ENCODE measurements around the gene NUDT15. TPM values are rescaled to one million over a fixed set of nuclear protein-coding genes. Genes with fewer than 3 reads are reported as not detected.

The NUDT15 gene
- 8.8 and 9.8 TPM in 2 replicates for total RNA-seq

- Histone ChIP-seq H2AFZ (ENCODE audit: low read length) (peak within 1 kb of the TSS; percentile 90), H3K36me3 (ENCODE audit: insufficient read depth, low read length) (peaks cover 11% of the 10 kb centered on the region), H3K4me1 (ENCODE audit: insufficient read depth, low read length) (peaks cover 22% of the 10 kb centered on the region), H3K27ac (ENCODE audit: low read depth, low read length) (peak within 1 kb of the TSS; percentile 92), H3K27me3 (ENCODE audit: insufficient read depth, low read length) (no peaks in the 10 kb centered on the region), H3K4me3 (ENCODE audit: insufficient read depth, low read length) (peak within 1 kb of the TSS; percentile 79), H3K9me3 (ENCODE audit: low read depth, low read length) (no peaks in the 10 kb centered on the region), H3K4me2 (ENCODE audit: insufficient read depth, low read length) (peak within 1 kb of the TSS; percentile 98), H3K79me2 (ENCODE audit: insufficient read depth, low read length) (peaks cover 10% of the 10 kb centered on the region), H4K20me1 (ENCODE audit: insufficient read depth, low read length) (peaks cover 3% of the 10 kb centered on the region)
- peak; percentile 97 for DNase-seq (ENCODE audit: insufficient read length, low spot score, missing footprints)
- peak; percentile 99 for TF ChIP-seq CTCF (IDR thresholded peaks at IDR 0.05; ENCODE audit: extremely low read depth, low read depth, low read length)
These were observed at the start of gene NUDT15 for GRCh38 chr13:48037346-48038173. Gene NUDT15, plus strand, starts transcription at chr13:48037726. Its CDS starts 21 bp downstream, at chr13:48037747.

GRCh38 chr13:47990427-47990826 lies 47.1 kb upstream of the NUDT15 start:
- Histone ChIP-seq H3K79me2 (ENCODE audit: insufficient read depth, low read length) (peaks cover 33% of the 10 kb centered on the region), H3K4me1 (ENCODE audit: insufficient read depth, low read length) (no peaks in the 10 kb centered on the region)

GRCh38 chr13:47990920-47991466 lies 46.5 kb upstream of the NUDT15 start:
- Histone ChIP-seq H3K79me2 (ENCODE audit: insufficient read depth, low read length) (peaks cover 33% of the 10 kb centered on the region), H3K4me3 (ENCODE audit: insufficient read depth, low read length) (no peak overlapping the region)

More at GRCh38 chr13:47990427-47990826, 47.1 kb upstream of the NUDT15 start:
- peaks cover 22% of the 10 kb centered on the region for H3K36me3 ChIP-seq (ENCODE audit: insufficient read depth, low read length)
- TF ChIP-seq CTCF (IDR thresholded peaks at IDR 0.05; ENCODE audit: extremely low read depth, low read depth, low read length), result no peak
- no peak overlapping the region for H2AFZ ChIP-seq (ENCODE audit: low read length)
- H4K20me1 ChIP-seq (ENCODE audit: insufficient read depth, low read length), result peaks cover 2% of the 10 kb centered on the region
- no peaks in the 10 kb centered on the region for H3K27me3 ChIP-seq (ENCODE audit: insufficient read depth, low read length)
- no peak for DNase-seq (ENCODE audit: insufficient read length, low spot score, missing footprints)
- H3K9me3 ChIP-seq (ENCODE audit: low read depth, low read length), result no peaks in the 10 kb centered on the region
- no peak overlapping the region for H3K4me2 ChIP-seq (ENCODE audit: insufficient read depth, low read length)
- no peak overlapping the region for H3K27ac ChIP-seq (ENCODE audit: low read depth, low read length)
- no peak overlapping the region for H3K4me3 ChIP-seq (ENCODE audit: insufficient read depth, low read length)

More at GRCh38 chr13:47990920-47991466, 46.5 kb upstream of the NUDT15 start:
- H3K9me3 ChIP-seq (ENCODE audit: low read depth, low read length), result no peaks in the 10 kb centered on the region
- H2AFZ ChIP-seq (ENCODE audit: low read length), result no peak overlapping the region
- no peak for TF ChIP-seq CTCF (IDR thresholded peaks at IDR 0.05; ENCODE audit: extremely low read depth, low read depth, low read length)
- no peak for DNase-seq (ENCODE audit: insufficient read length, low spot score, missing footprints)
- no peak overlapping the region for H3K27ac ChIP-seq (ENCODE audit: low read depth, low read length)
- peaks cover 2% of the 10 kb centered on the region for H4K20me1 ChIP-seq (ENCODE audit: insufficient read depth, low read length)
- no peaks in the 10 kb centered on the region for H3K27me3 ChIP-seq (ENCODE audit: insufficient read depth, low read length)
- H3K4me2 ChIP-seq (ENCODE audit: insufficient read depth, low read length), result no peak overlapping the region
- H3K4me1 ChIP-seq (ENCODE audit: insufficient read depth, low read length), result no peaks in the 10 kb centered on the region
- H3K36me3 ChIP-seq (ENCODE audit: insufficient read depth, low read length), result peaks cover 16% of the 10 kb centered on the region

All from osteoblast (primary cell).